ENCODE data around the gene IFITM5.
"Not testable (repeated sequence)": the region's sequence is repeated elsewhere in the genome, so short reads cannot be mapped to it uniquely, and the experiment has no call there.

The IFITM5 gene

GRCh38 chr11:312092-312816 is 12.9 kb upstream of the IFITM5 start:
- no peak for DNase-seq (ENCODE audit: low read depth)

- DNase-seq (ENCODE audit: low read depth): not testable (repeated sequence)
Measured at GRCh38 chr11:311013-311748, 11.9 kb upstream of the IFITM5 start.

GRCh38 chr11:309979-310572 is 10.8 kb upstream of the IFITM5 start:
- not testable (repeated sequence) for DNase-seq (ENCODE audit: low read depth)

GRCh38 chr11:308740-309665 is 9.7 kb upstream of the IFITM5 start:
- DNase-seq (ENCODE audit: low read depth): not testable (repeated sequence)

- not testable (repeated sequence) for DNase-seq (ENCODE audit: low read depth)
Measured at GRCh38 chr11:307766-308708, 8.7 kb upstream of the IFITM5 start, which contains the start of gene IFITM2. Gene IFITM2 (plus strand): TSS chr11:307816. CDS start chr11:308193, 377 bp downstream.

GRCh38 chr11:306645-307371 is 7.5 kb upstream of the IFITM5 start:
- DNase-seq (ENCODE audit: low read depth): no peak

- DNase-seq (ENCODE audit: low read depth): no peak
Measured at GRCh38 chr11:305844-306211, 6.5 kb upstream of the IFITM5 start.

GRCh38 chr11:304915-305843 is 5.9 kb upstream of the IFITM5 start:
- DNase-seq (ENCODE audit: low read depth): no peak

GRCh38 chr11:304061-304506 is 4.8 kb upstream of the IFITM5 start:
- no peak for DNase-seq (ENCODE audit: low read depth)

- DNase-seq (ENCODE audit: low read depth): no peak
Measured at GRCh38 chr11:303363-303762, 4.0 kb upstream of the IFITM5 start.

- DNase-seq (ENCODE audit: low read depth): no peak
Measured at GRCh38 chr11:299951-300735, 817 bp upstream of the IFITM5 start.

- DNase-seq (ENCODE audit: low read depth): no peak
Measured at GRCh38 chr11:298406-299065, 790 bp downstream of the IFITM5 start.

- DNase-seq (ENCODE audit: low read depth): no peak
Measured at GRCh38 chr11:297586-298405, 1.5 kb downstream of the IFITM5 start.

GRCh38 chr11:297051-297585 is 2.2 kb downstream of the IFITM5 start:
- DNase-seq (ENCODE audit: low read depth): no peak

- DNase-seq (ENCODE audit: low read depth): no peak
Measured at GRCh38 chr11:296171-297050, 2.9 kb downstream of the IFITM5 start.
